GM04504 (cell line): ENCODE measurements around the gene CPEB2.

Experiments
- DNase-seq: peaks from one replicate; pipeline ENCODE4 v3.0.0-alpha.2; 2012; ENCODE audit warnings: low read depth

CPEB2 gene

GRCh38 chr4:15001869-15002658 is at the start of gene CPEB2:
TSS of gene CPEB2 (plus strand) at chr4:15002481. CDS start at chr4:15002674, 193 bp downstream.
- peak; percentile 96 for DNase-seq

GRCh38 chr4:14958436-14958835 is 43.8 kb upstream of the CPEB2 start:
- DNase-seq: no peak

- DNase-seq: no peak
Observed at GRCh38 chr4:14961292-14961691, 41.0 kb upstream of the CPEB2 start.

- no peak for DNase-seq
Observed at GRCh38 chr4:14965071-14965470, 37.2 kb upstream of the CPEB2 start.

DNA sequence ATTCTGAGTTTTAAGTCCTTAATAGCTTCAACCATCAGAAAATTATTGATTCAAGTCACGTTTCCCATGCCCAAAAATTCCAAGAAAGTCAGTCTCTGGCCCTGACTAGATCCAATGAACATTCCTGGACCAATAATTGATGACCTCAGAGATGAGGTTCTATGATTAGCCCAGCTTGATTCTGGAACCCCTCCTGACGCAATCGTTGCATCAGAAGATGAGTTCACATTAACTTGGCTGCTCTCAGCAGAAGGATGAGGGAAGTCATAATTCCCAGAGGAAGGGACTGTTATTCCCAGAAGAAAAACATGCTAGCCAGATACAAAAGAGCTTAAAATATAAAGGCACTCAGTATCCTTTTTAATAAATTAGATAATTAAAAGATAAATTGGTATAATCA is 34.3 kb upstream of the CPEB2 start:
- no peak for DNase-seq

GRCh38 chr4:14977830-14978229 is 24.5 kb upstream of the CPEB2 start:
- no peak for DNase-seq

- no peak for DNase-seq
Observed at GRCh38 chr4:14984448-14984847, 17.8 kb upstream of the CPEB2 start.

- DNase-seq: no peak
Observed at GRCh38 chr4:14985161-14985560, 17.1 kb upstream of the CPEB2 start.

- DNase-seq: no peak
Observed at GRCh38 chr4:14985843-14986242, 16.4 kb upstream of the CPEB2 start.

- no peak for DNase-seq
Observed at GRCh38 chr4:14987054-14987453, 15.2 kb upstream of the CPEB2 start.

- DNase-seq: no peak
Observed at GRCh38 chr4:14990484-14990883, 11.8 kb upstream of the CPEB2 start.

DNA sequence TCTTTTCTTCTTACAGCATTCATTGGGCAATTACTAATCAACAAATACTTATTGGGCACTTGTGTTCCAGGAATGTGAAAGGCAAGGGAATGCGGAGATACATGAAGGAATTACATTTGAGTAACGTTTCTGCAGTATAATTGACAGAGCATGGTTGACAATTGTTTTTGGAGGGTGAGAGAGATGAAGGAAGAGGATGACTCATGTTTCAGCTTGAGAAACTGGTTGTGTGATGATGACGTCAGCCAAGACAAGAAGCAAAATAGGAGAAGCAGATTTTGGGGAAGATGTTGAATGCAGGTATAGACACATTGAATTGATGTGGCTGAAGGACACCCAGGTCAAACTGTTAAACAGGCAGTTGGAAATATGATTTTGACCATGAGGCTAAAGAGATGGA is 8.0 kb upstream of the CPEB2 start:
- no peak for DNase-seq

- peak; percentile 83 for DNase-seq
Observed at GRCh38 chr4:15001248-15001868, 923 bp upstream of the CPEB2 start.

- peak; percentile 47 for DNase-seq
Observed at GRCh38 chr4:15002659-15003400, 549 bp downstream of the CPEB2 start.

DNA sequence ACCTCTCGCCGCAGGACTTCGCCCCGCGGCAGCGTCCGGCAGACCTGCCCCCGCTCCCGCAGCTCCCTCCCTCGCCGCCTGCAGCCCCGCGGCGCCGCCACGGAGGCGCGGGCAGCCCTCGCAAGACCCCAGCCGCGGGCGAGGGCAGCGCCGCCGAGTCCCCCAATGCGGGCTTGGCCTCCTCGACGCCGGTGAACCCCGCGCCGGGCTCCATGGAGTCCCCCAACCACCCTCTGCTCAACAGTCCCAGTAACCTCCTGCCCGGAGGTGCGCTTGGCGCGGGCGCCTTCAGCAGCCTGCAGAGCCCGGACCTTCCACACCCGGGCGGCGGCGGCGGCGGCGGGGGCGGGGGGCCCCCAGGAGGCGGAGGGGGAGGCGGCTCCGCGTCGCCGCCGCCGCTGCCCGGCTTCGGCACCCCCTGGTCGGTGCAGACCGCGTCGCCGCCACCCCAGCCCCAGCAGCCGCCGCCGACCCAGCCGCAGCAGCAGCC is 1.2 kb downstream of the CPEB2 start:
- DNase-seq: no peak

GRCh38 chr4:15003891-15004738 is 1.8 kb downstream of the CPEB2 start:
- DNase-seq: no peak

DNA sequence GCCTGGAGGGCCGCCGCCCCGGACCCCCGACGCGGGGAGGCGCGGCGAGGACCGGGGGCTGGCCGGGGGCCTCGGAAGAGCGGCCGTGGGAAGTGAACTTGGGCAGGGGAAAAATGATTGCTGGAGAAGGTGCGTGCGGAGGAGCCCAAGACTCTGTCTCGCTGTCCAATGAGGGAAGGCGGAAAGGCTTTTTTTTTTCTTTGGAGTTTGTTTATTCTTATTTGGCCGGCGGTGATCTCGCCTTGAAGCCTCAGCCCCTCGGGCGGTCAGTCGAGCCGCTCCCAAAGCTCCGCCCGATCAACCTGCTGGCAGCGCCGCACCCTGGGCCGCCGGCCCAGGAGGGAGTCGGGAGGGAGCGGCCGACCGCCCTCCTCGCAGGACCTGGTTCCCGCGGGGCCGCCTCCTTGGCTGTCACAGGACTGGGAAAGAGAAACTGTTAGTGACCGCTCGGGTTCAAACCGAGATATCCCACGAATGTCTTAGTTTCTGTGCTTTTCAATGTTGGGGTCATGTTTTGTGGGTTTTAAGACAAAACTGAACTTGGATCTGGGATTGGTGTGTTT is 2.5 kb downstream of the CPEB2 start:
- DNase-seq: peak; percentile 59

- DNase-seq: no peak
Observed at GRCh38 chr4:15005474-15006115, 3.3 kb downstream of the CPEB2 start.

DNA sequence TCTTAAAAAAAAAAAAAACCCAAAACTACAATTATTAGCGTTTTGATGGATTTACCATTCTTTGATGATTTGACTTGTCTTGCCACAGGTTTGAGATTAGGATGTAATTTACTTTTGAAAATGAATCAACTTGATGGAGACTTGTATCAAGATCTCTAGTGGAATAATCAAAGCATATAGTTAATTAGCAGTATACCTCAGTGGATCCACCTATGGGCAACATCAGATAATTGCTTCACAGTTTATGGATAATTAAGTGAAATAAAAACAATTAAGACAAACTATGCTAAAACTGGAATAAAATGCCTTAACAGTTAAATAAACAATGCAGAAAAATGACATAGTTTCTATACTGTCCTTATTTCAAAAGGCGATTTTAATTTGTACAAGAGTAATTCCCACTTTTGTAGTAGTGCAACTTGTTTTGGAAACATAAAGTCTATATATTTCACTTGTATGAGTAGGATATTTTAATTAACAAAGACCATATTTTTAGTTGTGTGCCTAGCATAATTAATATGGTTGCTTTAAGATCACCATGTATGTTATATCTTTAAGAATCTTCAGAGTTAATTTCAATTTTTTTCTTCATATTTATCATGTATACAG is 4.2 kb downstream of the CPEB2 start:
- no peak for DNase-seq

- no peak for DNase-seq
Observed at GRCh38 chr4:15007201-15007600, 4.9 kb downstream of the CPEB2 start.
